Measurements from ENCODE around the gene ABCA5.

DNA sequence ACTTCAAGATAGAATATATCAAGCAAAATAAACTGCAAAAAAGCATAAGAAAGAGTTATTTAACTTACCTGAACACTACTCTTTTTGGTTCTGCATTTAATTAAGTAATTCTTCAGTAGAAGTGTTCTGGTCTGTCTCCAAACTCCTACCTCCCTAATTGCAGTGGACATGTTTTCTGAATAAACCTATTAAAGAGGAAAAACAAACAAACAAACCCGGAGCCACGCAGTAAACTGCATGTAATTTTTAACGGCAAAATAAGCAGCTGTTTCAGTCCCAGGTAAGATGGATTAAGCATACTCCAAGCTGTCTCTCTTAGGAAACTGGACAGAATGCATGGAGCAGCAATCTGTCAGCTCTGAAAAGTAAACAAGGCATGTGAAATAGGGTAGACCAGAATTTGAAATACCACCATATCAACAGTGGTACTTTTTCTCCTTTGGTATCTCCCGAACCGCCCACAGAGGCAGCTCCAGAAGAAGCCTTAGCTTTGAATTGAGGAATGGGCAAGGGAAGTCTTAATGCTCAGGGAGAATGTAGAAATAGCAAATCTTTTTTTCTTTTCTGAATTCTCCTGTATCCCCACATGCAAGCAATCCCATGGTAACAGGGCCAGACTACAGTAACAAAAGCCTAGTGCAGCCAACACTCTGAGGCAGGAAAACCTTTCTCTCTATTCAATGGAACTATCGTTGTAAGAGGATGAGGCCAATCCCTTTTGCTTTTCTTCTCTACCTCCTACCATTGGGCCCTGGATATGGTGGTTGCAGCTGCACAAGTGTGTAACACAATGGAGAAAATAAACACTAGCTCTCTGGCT, 12.5 kb downstream of the ABCA5 start:
- no peak for TF ChIP-seq EZH2phosphoT487 (IDR thresholded peaks at IDR 0.05; ENCODE audit: low read length)
- no peak for TF ChIP-seq CTCF (IDR thresholded peaks at IDR 0.05; ENCODE audit: low read length)
- no peak for TF ChIP-seq EZH2 (optimal IDR thresholded peaks at IDR 0.05; ENCODE audit: low read depth, low read length)
